Urinary bladder (tissue), 4 donors: ENCODE data around the gene SHISA8. TPM values are rescaled to one million over a fixed set of nuclear protein-coding genes. Genes with fewer than 3 reads are reported as not detected.

Source experiments
- DNase-seq: peaks from one replicate; pipeline ENCODE4 v3.0.0-alpha.2; 2015; ENCODE audit errors: extremely low spot score
- H3K27ac ChIP-seq: one replicate; pipeline ENCODE4 v1.5.1; 2013; ENCODE audit warnings: low read depth, mild to moderate bottlenecking, moderate library complexity
- H3K36me3 ChIP-seq: one replicate; pipeline ENCODE4 v1.6.1; 2013; ENCODE audit warnings: mild to moderate bottlenecking, moderate library complexity; ENCODE audit not compliant: insufficient read depth
- H3K4me1 ChIP-seq: one replicate; pipeline ENCODE4 v1.6.1; 2013; ENCODE audit warnings: mild to moderate bottlenecking, moderate library complexity; ENCODE audit not compliant: insufficient read depth
- H3K4me3 ChIP-seq: one replicate; pipeline ENCODE4 v1.5.1; 2013; ENCODE audit warnings: low read depth, low read length
- WGBS: extraction: QIAGEN DNeasy Blood & Tissue Kit; methylation state at CpG from one replicate; pipeline ENCODE4 v1.1.7; 2013; 5-methylcytosine and 5-hydroxymethylcytosine counted together
- polyA plus RNA-seq: library from polyadenylated mRNA; stranded (reverse); fragments of 200-250 nt; gene quantifications from one replicate; pipeline ENCODE4 v1.2.3, GENCODE V29; 2013
- total RNA-seq: library from RNA; depleted of rRNA; stranded (reverse); fragments of >200 nt; gene quantifications from one replicate; pipeline ENCODE4 v1.2.3, GENCODE V29; 2014
- donor health status: healthy with polysubstance abuse.
- donor health status: healthy.

SHISA8 gene
- total and polyA plus RNA-seq, 2 donors = not detected

DNA sequence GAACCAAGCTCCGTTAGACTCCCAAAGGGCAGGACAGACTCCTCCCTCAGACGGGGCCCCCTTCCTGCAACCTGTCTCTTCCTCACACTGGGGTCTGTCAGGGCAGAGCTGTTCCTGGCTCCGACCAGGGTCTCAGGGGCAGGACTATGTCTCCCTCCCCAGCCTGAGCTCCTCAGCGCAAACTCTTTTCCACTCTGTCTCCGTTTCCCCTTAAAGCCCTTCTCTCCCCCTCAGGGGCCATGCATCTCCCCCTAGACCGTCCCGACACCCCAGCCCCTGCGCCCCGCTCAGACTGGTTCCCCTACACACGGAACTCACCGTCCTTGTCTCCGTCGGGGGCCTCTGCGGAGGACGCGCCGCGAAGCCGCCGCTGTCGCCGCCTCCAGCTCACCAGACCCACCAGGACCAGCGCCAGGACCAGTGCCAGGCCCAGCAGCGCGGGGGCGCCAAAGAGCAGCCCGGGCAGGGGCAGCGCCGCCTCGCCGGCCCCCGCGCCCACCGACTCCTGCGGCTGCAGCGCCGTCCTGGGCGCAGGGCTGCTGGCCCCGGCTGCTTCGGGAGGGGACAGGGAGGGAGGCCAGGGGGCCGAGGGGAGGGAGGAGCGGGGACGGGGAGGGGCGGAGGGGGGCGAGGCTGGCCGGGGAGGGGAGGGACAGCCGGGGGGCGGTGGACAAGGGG, 11.0 kb upstream of the SHISA8 start:
- 6% methylated on average over 46 of the region's 48 CpGs for WGBS

DNA sequence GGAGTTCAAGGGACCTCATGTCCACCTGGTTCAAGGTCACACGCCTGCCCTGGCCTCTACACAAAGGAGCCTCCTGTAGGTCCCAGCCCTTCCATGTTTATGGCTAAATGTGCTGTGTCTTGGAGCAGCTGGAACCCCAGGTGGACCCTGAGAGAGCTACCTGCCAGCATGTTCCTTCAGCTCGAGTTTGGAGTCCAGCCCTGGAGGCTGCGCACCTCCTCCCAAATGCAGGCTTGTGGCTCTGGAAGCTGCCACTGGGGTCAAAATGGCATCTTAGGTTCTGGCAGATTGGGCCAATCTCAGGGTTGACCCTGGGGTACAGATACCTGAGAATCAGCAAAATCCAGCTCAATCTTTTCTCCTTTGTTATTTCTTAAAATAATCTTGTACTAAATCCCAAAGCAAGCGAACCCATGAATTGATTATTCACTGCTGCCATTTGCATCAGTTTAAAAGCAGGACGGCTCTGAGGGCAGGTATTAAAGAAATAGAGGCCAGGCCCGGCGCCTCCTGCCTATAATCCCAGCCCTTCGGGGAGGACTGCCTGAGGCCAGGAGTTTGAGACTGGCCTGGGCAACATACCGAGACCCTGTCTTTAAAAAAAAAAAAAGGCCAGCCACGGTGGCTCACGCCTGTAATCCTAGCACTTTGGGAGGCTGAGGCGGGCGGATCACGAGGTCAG, 8.9 kb upstream of the SHISA8 start:
- WGBS = 94% methylated on average over 14 of the region's 14 CpGs

More for the DNA sequence above, 11.0 kb upstream of the SHISA8 start:
- Histone ChIP-seq H3K4me3 (peak overlapping the region; percentile 45), H3K36me3 (no peaks in the 10 kb centered on the region), H3K27ac (no peak overlapping the region), H3K4me1 (no peaks in the 10 kb centered on the region)
- DNase-seq = no peak

GRCh38 chr22:41922940-41923594, 8.2 kb upstream of the SHISA8 start:
- no peak for DNase-seq
- WGBS = 96% methylated on average over 4 of the region's 4 CpGs
- Histone ChIP-seq H3K4me3 (no peak overlapping the region), H3K4me1 (no peaks in the 10 kb centered on the region), H3K27ac (no peak overlapping the region), H3K36me3 (no peaks in the 10 kb centered on the region)

More for the DNA sequence above, 8.9 kb upstream of the SHISA8 start:
- Histone ChIP-seq H3K27ac (no peak overlapping the region), H3K36me3 (no peaks in the 10 kb centered on the region), H3K4me3 (no peak overlapping the region), H3K4me1 (no peaks in the 10 kb centered on the region)
- no peak for DNase-seq

DNA sequence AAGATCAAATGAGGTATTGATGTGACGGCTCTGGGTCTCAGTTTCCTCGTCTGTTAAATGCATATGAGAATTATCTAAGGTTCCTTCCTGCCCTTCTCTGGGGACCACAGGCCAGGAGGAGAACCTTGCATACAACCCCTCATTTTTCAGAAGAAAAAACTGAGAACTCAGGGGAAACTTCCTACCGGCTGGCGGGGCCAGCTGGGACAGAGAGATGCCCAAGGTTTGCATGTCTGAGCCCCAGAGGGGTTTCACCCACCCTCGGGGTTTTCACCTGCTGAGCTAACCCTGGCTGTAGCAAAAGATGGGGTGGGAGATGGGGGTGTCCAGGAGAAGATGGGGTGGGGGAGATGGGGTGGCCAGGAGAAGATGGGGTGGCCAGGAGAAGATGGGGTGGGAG, 7.5 kb upstream of the SHISA8 start:
- DNase-seq = no peak
- no peak overlapping the region for H3K4me3 ChIP-seq
- no peak overlapping the region for H3K27ac ChIP-seq
- H3K36me3 ChIP-seq = no peaks in the 10 kb centered on the region
- H3K4me1 ChIP-seq = no peaks in the 10 kb centered on the region
- WGBS = 94% methylated on average over 5 of the region's 5 CpGs

- Histone ChIP-seq H3K4me1 (no peaks in the 10 kb centered on the region), H3K27ac (no peak overlapping the region), H3K36me3 (no peaks in the 10 kb centered on the region), H3K4me3 (no peak overlapping the region)
- WGBS = 59% methylated on average over 21 of the region's 21 CpGs
- DNase-seq = no peak
Observed at GRCh38 chr22:41920271-41920976, 5.5 kb upstream of the SHISA8 start.

- WGBS = 2% methylated on average over 62 of the region's 62 CpGs
- no peaks in the 10 kb centered on the region for H3K36me3 ChIP-seq
- peak overlapping the region; percentile 44 for H3K4me3 ChIP-seq
- H3K4me1 ChIP-seq = peaks cover 2% of the 10 kb centered on the region
- no peak overlapping the region for H3K27ac ChIP-seq
- no peak for DNase-seq
Observed at GRCh38 chr22:41919357-41920224, 4.7 kb upstream of the SHISA8 start.

DNA sequence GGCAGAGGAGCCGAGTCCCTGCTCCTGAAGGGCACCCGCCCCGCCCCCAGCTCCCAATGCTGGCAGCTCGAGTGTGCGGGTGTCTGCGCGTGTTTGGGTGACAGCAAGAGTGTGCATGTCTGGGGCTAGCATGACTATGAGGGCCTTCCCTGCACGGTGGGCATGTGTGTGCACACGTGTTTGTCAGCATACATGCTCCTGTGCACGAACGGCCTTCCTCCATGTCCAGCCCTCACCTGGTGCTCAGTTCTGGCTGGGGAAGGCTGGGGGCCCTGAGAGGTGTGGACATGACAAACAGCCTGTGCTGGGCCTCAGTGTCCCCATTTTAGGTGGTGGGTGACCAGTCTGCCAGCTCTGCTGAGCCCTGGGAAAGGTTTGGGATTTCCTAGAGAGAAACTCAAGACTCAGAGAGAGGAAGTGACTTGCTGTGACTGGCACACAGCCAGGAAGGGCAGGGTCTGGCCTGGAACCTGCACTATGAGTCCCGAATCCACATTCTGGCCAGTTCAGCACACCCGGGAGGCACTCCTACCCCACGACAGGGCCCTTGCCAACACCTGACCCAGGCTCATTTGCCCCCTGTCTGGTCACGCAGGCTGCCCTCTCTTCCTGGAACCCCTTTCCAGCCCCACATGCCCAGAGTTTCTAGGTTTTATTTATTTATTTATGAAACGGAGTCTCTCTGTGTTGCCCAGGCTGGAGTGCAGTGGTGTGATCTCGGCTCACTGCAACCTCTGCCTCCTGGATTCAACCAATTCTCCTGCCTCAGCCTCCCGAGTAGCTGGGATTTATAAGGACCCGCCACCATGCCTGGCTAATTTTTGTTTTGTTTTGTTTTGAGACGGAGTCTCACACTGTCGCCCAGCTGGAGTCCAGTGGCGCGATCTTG, 3.3 kb upstream of the SHISA8 start:
- H3K36me3 ChIP-seq = no peaks in the 10 kb centered on the region
- H3K4me1 ChIP-seq = peaks cover 2% of the 10 kb centered on the region
- no peak for DNase-seq
- H3K4me3 ChIP-seq = no peak overlapping the region
- no peak overlapping the region for H3K27ac ChIP-seq
- whole genome bisulfite sequencing = 71% methylated on average over 23 of the region's 23 CpGs

GRCh38 chr22:41917375-41917902, 2.6 kb upstream of the SHISA8 start:
- H3K27ac ChIP-seq = no peak overlapping the region
- no peaks in the 10 kb centered on the region for H3K36me3 ChIP-seq
- 68% methylated on average over 11 of the region's 11 CpGs for WGBS
- peaks cover 2% of the 10 kb centered on the region for H3K4me1 ChIP-seq
- H3K4me3 ChIP-seq = no peak overlapping the region
- no peak for DNase-seq

GRCh38 chr22:41916745-41917358, 2.0 kb upstream of the SHISA8 start:
- no peak for DNase-seq
- 59% methylated on average over 10 of the region's 10 CpGs for WGBS

GRCh38 chr22:41915786-41916493, 1.1 kb upstream of the SHISA8 start:
- DNase-seq = no peak
- Histone ChIP-seq H3K4me3 (no peak overlapping the region), H3K4me1 (peaks cover 4% of the 10 kb centered on the region), H3K27ac (no peak overlapping the region), H3K36me3 (no peaks in the 10 kb centered on the region)
- WGBS = 43% methylated on average over 11 of the region's 11 CpGs

More at GRCh38 chr22:41916745-41917358, 2.0 kb upstream of the SHISA8 start:
- H3K36me3 ChIP-seq = no peaks in the 10 kb centered on the region
- H3K4me3 ChIP-seq = no peak overlapping the region
- peaks cover 2% of the 10 kb centered on the region for H3K4me1 ChIP-seq
- no peak overlapping the region for H3K27ac ChIP-seq

- H3K4me1 ChIP-seq = peaks cover 6% of the 10 kb centered on the region
- WGBS = under 1% methylated on average over 67 of the region's 67 CpGs
Observed at GRCh38 chr22:41914611-41915034, 251 bp downstream of the SHISA8 start.

More at GRCh38 chr22:41914611-41915034, 251 bp downstream of the SHISA8 start:
- no peak for DNase-seq
- peak overlapping the region; percentile 40 for H3K4me3 ChIP-seq
- H3K27ac ChIP-seq = no peak overlapping the region
- no peaks in the 10 kb centered on the region for H3K36me3 ChIP-seq
